HG03103 (cell line): ENCODE results near the gene FSHR.

Experiments
- ATAC-seq: cut with Tn5 transposase; IDR thresholded peaks from one replicate; pipeline ENCODE4 v1.9.1; 2021; ENCODE audit warnings: low read depth; ENCODE audit not compliant: unreplicated experiment

The FSHR gene

GRCh38 chr2:48968011-48968410, 186.3 kb downstream of the FSHR start:
- no peak for ATAC-seq

- ATAC-seq, result no peak
Observed at GRCh38 chr2:48965204-48965603, 189.1 kb downstream of the FSHR start.

GRCh38 chr2:48961009-48961408, 193.3 kb downstream of the FSHR start:
- no peak for ATAC-seq

- ATAC-seq, result no peak
Observed at GRCh38 chr2:48954935-48955334, 199.4 kb downstream of the FSHR start.

GRCh38 chr2:48954311-48954710, 200.0 kb downstream of the FSHR start:
- no peak for ATAC-seq

- ATAC-seq, result no peak
Observed at GRCh38 chr2:48952614-48953013, 201.7 kb downstream of the FSHR start.

- no peak for ATAC-seq
Observed at GRCh38 chr2:48952143-48952542, 202.2 kb downstream of the FSHR start.

- ATAC-seq, result no peak
Observed at GRCh38 chr2:48948400-48949125, 205.8 kb downstream of the FSHR start.

- ATAC-seq, result peak; percentile 78
Observed at GRCh38 chr2:48946449-48947048, 207.8 kb downstream of the FSHR start.

- no peak for ATAC-seq
Observed at GRCh38 chr2:48944956-48945355, 209.4 kb downstream of the FSHR start.

- ATAC-seq, result no peak
Observed at GRCh38 chr2:48943436-48943835, 210.9 kb downstream of the FSHR start.

GRCh38 chr2:48941908-48942307, 212.4 kb downstream of the FSHR start:
- no peak for ATAC-seq

- no peak for ATAC-seq
Observed at GRCh38 chr2:48941456-48941855, 212.9 kb downstream of the FSHR start.

- no peak for ATAC-seq
Observed at GRCh38 chr2:48940606-48941005, 213.7 kb downstream of the FSHR start.

- ATAC-seq, result no peak
Observed at GRCh38 chr2:48939232-48939631, 215.1 kb downstream of the FSHR start.

- no peak for ATAC-seq
Observed at GRCh38 chr2:48938231-48938630, 216.1 kb downstream of the FSHR start.

- ATAC-seq, result no peak
Observed at GRCh38 chr2:48934807-48935206, 219.5 kb downstream of the FSHR start.

GRCh38 chr2:48933828-48934497, 220.4 kb downstream of the FSHR start:
- no peak for ATAC-seq

GRCh38 chr2:48932667-48933066, 221.6 kb downstream of the FSHR start:
- ATAC-seq, result no peak

- no peak for ATAC-seq
Observed at GRCh38 chr2:48929571-48930301, 224.6 kb downstream of the FSHR start.

- ATAC-seq, result no peak
Observed at GRCh38 chr2:48927355-48927754, 227.0 kb downstream of the FSHR start.
